Right ventricle myocardium inferior (tissue), 1 donor: ENCODE results near the gene RHBDD1. TPM values are rescaled to one million over a fixed set of nuclear protein-coding genes. Genes with fewer than 3 reads are reported as not detected.

Source experiments
- ATAC-seq: fragments of 200-7000 bp; cut with Tn5 transposase; one replicate; pipeline ENCODE4 v1.9.1; 2020; ENCODE audit warnings: mild to moderate bottlenecking, moderate library complexity
- DNase-seq: peaks from one replicate; pipeline ENCODE4 v3.0.0; 2021; ENCODE audit errors: missing footprints
- intact Hi-C: fragments of 100-400 bp; cut with DNase I; formaldehyde crosslinking; loops from one replicate; pipeline ENCODE4 v1.11.0; 2022
- total RNA-seq: library from RNA; stranded (reverse); fragmentation: NEBNext Ultra II Directional; extraction: Animal tissue kit (Norgen Biotek cat#: 25700); gene quantifications from one replicate; pipeline ENCODE4 v1.2.1, GENCODE V29; 2021
- donor health status: DM: no; HTN: yes; CAD: no; lungs with severe emphysema.

Gene RHBDD1
- total RNA-seq, 1 donor from 2014 or later, result 30.5 TPM

- ATAC-seq (no peak), DNase-seq (no peak)
- intact Hi-C loops, result no loop called here
Observed at GRCh38 chr2:226991663-226992062, 155.8 kb downstream of the RHBDD1 start.

- intact Hi-C loops, result no loop called here
- ATAC-seq, result no peak
Observed at GRCh38 chr2:226993171-226993570, 157.3 kb downstream of the RHBDD1 start.

GRCh38 chr2:226994775-226995174 is 158.9 kb downstream of the RHBDD1 start:
- DNase-seq (no peak), ATAC-seq (no peak)
- intact Hi-C loops, result no loop called here

More at GRCh38 chr2:226993171-226993570, 157.3 kb downstream of the RHBDD1 start:
- no peak for DNase-seq

GRCh38 chr2:226995625-226996041 is 159.8 kb downstream of the RHBDD1 start:
- ATAC-seq, result peak; percentile 45
- peak; percentile 81 for DNase-seq
- intact Hi-C loops, result no loop called here

GRCh38 chr2:226999661-227000060 is 163.8 kb downstream of the RHBDD1 start:
- intact Hi-C loops, result no loop called here
- ATAC-seq (no peak), DNase-seq (no peak)

- no peak for DNase-seq
- no peak for ATAC-seq
- intact Hi-C loops, result no loop called here
Observed at GRCh38 chr2:227000123-227000522, 164.3 kb downstream of the RHBDD1 start.

GRCh38 chr2:227004482-227004881 is 168.6 kb downstream of the RHBDD1 start:
- DNase-seq (no peak), ATAC-seq (no peak)
- intact Hi-C loops, result no loop called here

- no peak for ATAC-seq
- intact Hi-C loops, result no loop called here
- DNase-seq, result peak; percentile 62
Observed at GRCh38 chr2:227006189-227006897, 170.5 kb downstream of the RHBDD1 start.

- intact Hi-C loops, result no loop called here
- DNase-seq (no peak), ATAC-seq (no peak)
Observed at GRCh38 chr2:227007148-227007547, 171.3 kb downstream of the RHBDD1 start.

- no peak for ATAC-seq
Observed at GRCh38 chr2:227007940-227008339, 172.1 kb downstream of the RHBDD1 start.

GRCh38 chr2:227010433-227010832 is 174.6 kb downstream of the RHBDD1 start:
- intact Hi-C loops, result no loop called here
- ATAC-seq (no peak), DNase-seq (no peak)

More at GRCh38 chr2:227007940-227008339, 172.1 kb downstream of the RHBDD1 start:
- intact Hi-C loops, result no loop called here
- no peak for DNase-seq

GRCh38 chr2:227013330-227013729 is 177.5 kb downstream of the RHBDD1 start:
- DNase-seq (no peak), ATAC-seq (no peak)
- intact Hi-C loops, result no loop called here

GRCh38 chr2:227013881-227014280 is 178.0 kb downstream of the RHBDD1 start:
- DNase-seq, result no peak
- no peak for ATAC-seq
- intact Hi-C loops, result no loop called here

- no peak for DNase-seq
- intact Hi-C loops, result no loop called here
- ATAC-seq, result no peak
Observed at GRCh38 chr2:227016894-227017293, 181.0 kb downstream of the RHBDD1 start.

- ATAC-seq (no peak), DNase-seq (no peak)
- intact Hi-C loops, result no loop called here
Observed at GRCh38 chr2:227020416-227020815, 184.6 kb downstream of the RHBDD1 start.

GRCh38 chr2:227022608-227023007 is 186.8 kb downstream of the RHBDD1 start:
- no peak for ATAC-seq
- intact Hi-C loops, result no loop called here

GRCh38 chr2:227025510-227025909 is 189.7 kb downstream of the RHBDD1 start:
- DNase-seq, result no peak
- intact Hi-C loops, result no loop called here
- no peak for ATAC-seq

More at GRCh38 chr2:227022608-227023007, 186.8 kb downstream of the RHBDD1 start:
- no peak for DNase-seq

- ATAC-seq (no peak), DNase-seq (no peak)
- intact Hi-C loops, result no loop called here
Observed at GRCh38 chr2:227029426-227030105, 193.7 kb downstream of the RHBDD1 start.

- ATAC-seq, result no peak
- intact Hi-C loops, result no loop called here
- no peak for DNase-seq
Observed at GRCh38 chr2:227030789-227031188, 194.9 kb downstream of the RHBDD1 start.

- ATAC-seq (no peak), DNase-seq (no peak)
- intact Hi-C loops, result no loop called here
Observed at GRCh38 chr2:227031379-227031778, 195.5 kb downstream of the RHBDD1 start.
